ENCODE data around the gene AMMECR1. TPM values are rescaled to one million over a fixed set of nuclear protein-coding genes. Genes with fewer than 3 reads are reported as not detected.

The AMMECR1 gene
- total and polyA plus RNA-seq, 2 of the 8 experiments (the other 6 are each of a cell fraction or from before 2014, with no cell fraction given) = 10.2 to 21.2 TPM

GRCh38 chrX:110282922-110283321, 35.0 kb downstream of the AMMECR1 start:
- Histone ChIP-seq H4K8ac (ENCODE audit: extremely low read depth, insufficient read depth, low read length) (no peak overlapping the region), H2BK5ac (ENCODE audit: low read depth, low read length) (no peak overlapping the region), H3K56ac (replicated peaks; ENCODE audit: insufficient read length, low read depth, low read length) (no peak overlapping the region), H2AFZ (ENCODE audit: low read length) (no peak overlapping the region), H3K4me2 (ENCODE audit: insufficient read depth in 1 of 2, low read depth in 2 of 2, low read length in 2 of 2) (no peak overlapping the region), H3K4ac (replicated peaks; ENCODE audit: insufficient read length, low read depth, low read length) (no peak overlapping the region), H3K79me1 (ENCODE audit: low read depth, low read length) (no peaks in the 10 kb centered on the region; the same call in 1 of the 2 replicates), H3K4me1 (replicated peaks in 1 of 4; ENCODE audit: control insufficient read depth in 3 of 4, insufficient read depth in 4 of 4, low read length in 3 of 4) (no peaks in the 10 kb centered on the region), H4K20me1 (replicated peaks in 1 of 2; ENCODE audit: control insufficient read depth in 1 of 2, insufficient read depth in 2 of 2, low read length in 2 of 2) (no peaks in the 10 kb centered on the region), H3K23ac (ENCODE audit: insufficient read length) (no peak overlapping the region), H3K27ac (ENCODE audit: low read depth, low read length) (no peak overlapping the region), H3K23me2 (ENCODE audit: low read depth, low read length) (no peaks in the 10 kb centered on the region), H3K18ac (ENCODE audit: extremely low read depth, low read length) (no peak overlapping the region), H2BK20ac (ENCODE audit: low read length) (no peak overlapping the region), H3K4me3 (ENCODE audit: extremely low read depth in 1 of 4, insufficient read depth in 2 of 4, low read depth in 3 of 4, low read length in 4 of 4) (no peak overlapping the region), H2AK5ac (ENCODE audit: low read depth, low read length) (no peak overlapping the region), H3K27me3 (replicated peaks in 1 of 4; ENCODE audit: control insufficient read depth in 3 of 4, extremely low read depth in 1 of 4, insufficient read depth in 3 of 4, low read length in 3 of 4) (no peaks in the 10 kb centered on the region), H3K9me3 (ENCODE audit: insufficient read depth in 2 of 2, low read depth in 1 of 2, low read length in 1 of 2) (no peaks in the 10 kb centered on the region), H3K9ac (replicated peaks in 1 of 4; ENCODE audit: extremely low read depth in 1 of 4, low read depth in 3 of 4, low read length in 3 of 4) (no peak overlapping the region), H4K91ac (replicated peaks; ENCODE audit: insufficient read length, low read length) (no peak overlapping the region), H3K14ac (ENCODE audit: insufficient read length) (no peak overlapping the region), H2BK120ac (replicated peaks; ENCODE audit: low read depth, low read length) (no peak overlapping the region), H2BK15ac (ENCODE audit: low read length) (no peak overlapping the region), H4K5ac (ENCODE audit: insufficient read length, low read depth, low read length) (no peak overlapping the region), H3K36me3 (ENCODE audit: control insufficient read depth in 2 of 4, insufficient read depth in 4 of 4, low read length in 3 of 4) (no peaks in the 10 kb centered on the region), H3K79me2 (ENCODE audit: control insufficient read depth in 1 of 2, insufficient read depth in 2 of 2, low read length in 2 of 2) (peaks cover 0 to 39% of the 10 kb centered on the region in 2 experiments; a peak in 2 of 4 replicates), H2BK12ac (ENCODE audit: low read depth, low read length) (no peak overlapping the region)
- ChIA-PET POLR2A (ENCODE audit: partially characterized antibody) (no interaction called here), CTCF (ENCODE audit: partially characterized antibody) (no interaction called here)
- FAIRE-seq = no peak
- no peak for TF ChIP-seq SIX5 (IDR thresholded peaks at IDR 0.05; ENCODE audit: low read depth, low read length)
- TF ChIP-seq NANOG (IDR thresholded peaks at IDR 0.05; ENCODE audit: insufficient read depth, low read depth, low read length, poor library complexity, severe bottlenecking) = no peak
- TF ChIP-seq CREB1 (IDR thresholded peaks at IDR 0.05) = no peak
- DNase-seq (ENCODE audit: low read depth in 1 of 2, low spot score in 2 of 2) = no peak
